Tibial nerve (tissue), 4 donors: Measurements from ENCODE around the gene MGMT.

Experiments
- EP300 ChIP-seq, 2 donors: sonication (generic); formaldehyde crosslinking; IDR thresholded peaks; one replicate each; pipeline ENCODE4 v1.6.1; 2017; ENCODE audit warnings: antibody characterized with exemption in 2 of 2, mild to moderate bottlenecking in 1 of 2
- POLR2A ChIP-seq, 2 donors: fragments of 450-650 bp; IDR thresholded peaks; one replicate each; pipeline ENCODE4 v1.6.1; 2017; ENCODE audit warnings: antibody characterized with exemption in 2 of 2, mild to moderate bottlenecking in 2 of 2, moderate library complexity in 2 of 2
- TF ChIP-seq, protein P1 (sequence below), 5 experiments: fragments of 200-600 bp in 3 of 5; fragments of 450-650 bp in 2 of 5; sonication (generic) in 3 of 5; IDR thresholded peaks; one replicate each; pipeline ENCODE4 v1.5.1; 2016 to 2019; ENCODE audit warnings: antibody characterized with exemption in 5 of 5, mild to moderate bottlenecking in 3 of 5, moderate library complexity in 2 of 5

DNA sequence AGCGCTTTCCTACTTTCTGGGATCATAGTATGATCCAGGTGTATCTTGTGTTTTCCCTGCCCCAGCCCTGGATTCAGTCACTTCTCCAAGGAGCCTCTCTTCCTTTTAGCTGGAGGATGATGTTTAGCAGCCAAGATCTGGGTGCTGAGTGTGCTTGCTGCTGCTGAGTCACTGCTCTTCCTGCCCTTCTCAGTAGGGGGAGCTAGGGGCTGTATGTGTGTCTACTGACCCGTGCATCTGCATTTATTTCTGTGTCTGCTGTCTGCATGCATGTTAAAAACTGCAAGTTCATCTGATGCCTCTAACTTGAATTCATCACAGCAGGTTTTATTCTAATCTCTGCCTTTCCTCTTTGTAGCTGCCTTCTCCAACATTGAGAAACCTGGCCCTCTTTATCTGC, 31.6 kb downstream of the MGMT start:
- TF ChIP-seq, protein P1, sequence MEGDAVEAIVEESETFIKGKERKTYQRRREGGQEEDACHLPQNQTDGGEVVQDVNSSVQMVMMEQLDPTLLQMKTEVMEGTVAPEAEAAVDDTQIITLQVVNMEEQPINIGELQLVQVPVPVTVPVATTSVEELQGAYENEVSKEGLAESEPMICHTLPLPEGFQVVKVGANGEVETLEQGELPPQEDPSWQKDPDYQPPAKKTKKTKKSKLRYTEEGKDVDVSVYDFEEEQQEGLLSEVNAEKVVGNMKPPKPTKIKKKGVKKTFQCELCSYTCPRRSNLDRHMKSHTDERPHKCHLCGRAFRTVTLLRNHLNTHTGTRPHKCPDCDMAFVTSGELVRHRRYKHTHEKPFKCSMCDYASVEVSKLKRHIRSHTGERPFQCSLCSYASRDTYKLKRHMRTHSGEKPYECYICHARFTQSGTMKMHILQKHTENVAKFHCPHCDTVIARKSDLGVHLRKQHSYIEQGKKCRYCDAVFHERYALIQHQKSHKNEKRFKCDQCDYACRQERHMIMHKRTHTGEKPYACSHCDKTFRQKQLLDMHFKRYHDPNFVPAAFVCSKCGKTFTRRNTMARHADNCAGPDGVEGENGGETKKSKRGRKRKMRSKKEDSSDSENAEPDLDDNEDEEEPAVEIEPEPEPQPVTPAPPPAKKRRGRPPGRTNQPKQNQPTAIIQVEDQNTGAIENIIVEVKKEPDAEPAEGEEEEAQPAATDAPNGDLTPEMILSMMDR (IDR thresholded peaks at IDR 0.05) = no peak
- no peak for TF ChIP-seq POLR2A (IDR thresholded peaks at IDR 0.05)
- no peak for TF ChIP-seq EP300 (IDR thresholded peaks at IDR 0.05)
